SJCRH30 (cell line): ENCODE data around the gene PLG. TPM values are rescaled to one million over a fixed set of nuclear protein-coding genes. Genes with fewer than 3 reads are reported as not detected.
"Not testable (repeated sequence)": the region's sequence is repeated elsewhere in the genome, so short reads cannot be mapped to it uniquely, and the experiment has no call there.

Experiments
- DNase-seq, 2 experiments: peaks; one replicate each; pipeline ENCODE4 v3.0.0-alpha.2; 2015 to 2020
- H3K27ac ChIP-seq: fragments of 250-450 bp; sonication (Bioruptor Pico); 2 replicates; pipeline ENCODE4 v1.5.1; 2020; ENCODE audit warnings: mild to moderate bottlenecking, moderate library complexity
- H3K27me3 ChIP-seq: fragments of 250-450 bp; sonication (Bioruptor Pico); 2 replicates; pipeline ENCODE4 v1.5.1; 2020; ENCODE audit warnings: mild to moderate bottlenecking, moderate library complexity
- H3K36me3 ChIP-seq: fragments of 250-450 bp; sonication (Bioruptor Pico); 2 replicates; pipeline ENCODE4 v1.5.1; 2020; ENCODE audit warnings: mild to moderate bottlenecking, moderate library complexity
- H3K4me1 ChIP-seq: fragments of 250-450 bp; sonication (Bioruptor Pico); 2 replicates; pipeline ENCODE4 v1.5.1; 2020; ENCODE audit warnings: mild to moderate bottlenecking, moderate library complexity
- H3K4me3 ChIP-seq: fragments of 250-450 bp; sonication (Bioruptor Pico); 2 replicates; pipeline ENCODE4 v1.5.1; 2020; ENCODE audit warnings: mild to moderate bottlenecking, moderate library complexity
- H3K9me3 ChIP-seq: fragments of 250-450 bp; sonication (Bioruptor Pico); replicated peaks from 2 replicates; pipeline ENCODE4 v1.5.1; 2020; ENCODE audit warnings: mild to moderate bottlenecking, moderate library complexity
- total RNA-seq: library from RNA; depleted of rRNA; stranded (reverse); fragments of >200 nt; shearing (Covaris generic); gene quantifications from 2 replicates; pipeline ENCODE4 v1.2.3, GENCODE V29; 2014

Gene PLG
- total RNA-seq, 1 experiment from 2014 or later = 0.20 TPM

GRCh38 chr6:160690458-160690857 lies 11.6 kb upstream of the PLG start:
- Histone ChIP-seq H3K27ac (no peak overlapping the region), H3K27me3 (peaks cover 3% of the 10 kb centered on the region; the same call in 1 of the 2 replicates), H3K36me3 (no peaks in the 10 kb centered on the region), H3K4me3 (no peak overlapping the region), H3K9me3 (no peaks in the 10 kb centered on the region), H3K4me1 (no peaks in the 10 kb centered on the region)
- no peak for DNase-seq

DNA sequence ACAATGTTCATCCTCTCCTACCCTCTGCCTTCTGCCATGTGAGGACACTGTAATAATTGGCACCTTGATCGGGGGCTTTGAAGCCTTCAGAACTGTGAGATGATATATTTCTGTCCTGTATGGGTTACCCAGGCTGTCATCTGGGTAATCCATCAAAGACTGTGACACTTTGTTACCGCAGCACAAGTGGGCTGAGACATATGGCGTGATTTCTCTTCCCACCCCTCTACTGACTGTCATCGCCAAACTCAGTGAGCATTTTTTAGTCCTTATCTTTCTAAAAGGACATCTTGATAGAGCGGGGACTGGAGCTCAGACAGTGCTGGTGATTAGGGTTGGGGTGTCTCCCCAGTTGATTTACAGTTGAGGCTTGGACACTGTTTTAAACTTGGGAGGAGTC lies 10.4 kb upstream of the PLG start:
- Histone ChIP-seq H3K4me1 (no peaks in the 10 kb centered on the region), H3K27ac (no peak overlapping the region), H3K36me3 (no peaks in the 10 kb centered on the region), H3K27me3 (peaks cover 3% of the 10 kb centered on the region; the same call in 1 of the 2 replicates), H3K9me3 (no peaks in the 10 kb centered on the region), H3K4me3 (no peak overlapping the region)
- no peak for DNase-seq

DNA sequence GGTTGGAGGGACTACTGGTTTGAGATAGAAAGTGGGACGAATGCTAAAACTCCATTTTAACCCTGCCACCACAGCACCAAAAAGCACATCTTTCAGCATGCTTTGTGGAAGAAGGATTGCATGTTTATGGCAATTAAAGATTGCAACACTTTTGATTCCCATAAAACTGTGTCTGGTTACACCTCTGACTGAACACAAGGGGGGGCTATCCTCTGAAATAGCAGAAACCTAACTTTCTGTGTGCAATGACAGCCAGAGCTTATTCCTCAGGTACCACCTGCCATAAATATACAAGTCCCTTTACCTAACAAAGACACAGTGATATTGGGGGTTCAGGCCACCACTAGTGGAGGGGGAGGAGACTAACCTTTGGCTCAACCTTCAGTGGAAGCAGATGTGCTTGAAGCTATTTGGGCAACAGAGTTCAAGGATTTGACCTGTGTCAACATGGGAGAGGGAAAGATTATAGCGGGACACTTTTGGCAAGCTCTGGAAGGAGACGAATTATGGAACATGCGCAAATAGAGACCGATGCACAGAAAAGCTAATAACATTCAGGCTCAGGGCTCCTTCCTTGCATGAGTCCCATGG lies 9.6 kb upstream of the PLG start:
- DNase-seq = peak in 1 of 2 experiments; percentile 17

GRCh38 chr6:160695025-160695424 lies 7.0 kb upstream of the PLG start:
- not testable (repeated sequence) for H3K4me1 ChIP-seq, H3K36me3 ChIP-seq, H3K9me3 ChIP-seq, H3K4me3 ChIP-seq, H3K27ac ChIP-seq, H3K27me3 ChIP-seq, DNase-seq

More for the DNA sequence above, 9.6 kb upstream of the PLG start:
- H3K9me3 ChIP-seq = no peaks in the 10 kb centered on the region
- peaks cover 3% of the 10 kb centered on the region; the same call in 1 of the 2 replicates for H3K27me3 ChIP-seq
- H3K36me3 ChIP-seq = no peaks in the 10 kb centered on the region
- no peaks in the 10 kb centered on the region for H3K4me1 ChIP-seq
- no peak overlapping the region for H3K4me3 ChIP-seq
- no peak overlapping the region for H3K27ac ChIP-seq

GRCh38 chr6:160695622-160696021 lies 6.4 kb upstream of the PLG start:
- H3K36me3 ChIP-seq, H3K9me3 ChIP-seq: not testable (repeated sequence)

DNA sequence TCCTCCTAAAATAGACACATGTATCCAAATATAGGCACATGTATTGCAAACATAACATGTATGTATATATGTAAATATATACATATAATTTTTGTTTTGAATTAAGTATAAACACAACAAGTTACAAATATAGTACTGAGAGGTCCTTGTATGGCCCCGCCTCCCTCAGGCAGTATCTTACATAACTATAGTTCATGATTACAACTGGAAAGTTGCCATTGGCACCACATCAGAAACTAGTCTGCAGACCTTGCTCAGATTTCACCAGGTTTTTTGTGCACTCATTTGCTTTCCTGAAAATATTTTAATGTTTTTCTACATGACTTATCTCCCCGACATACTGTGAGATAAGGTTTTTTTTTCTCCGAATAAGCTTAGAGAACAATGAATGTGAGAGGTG lies 5.2 kb upstream of the PLG start:
- H3K27ac ChIP-seq, H3K27me3 ChIP-seq, H3K9me3 ChIP-seq, H3K4me1 ChIP-seq, H3K4me3 ChIP-seq, H3K36me3 ChIP-seq, DNase-seq: not testable (repeated sequence)

More at GRCh38 chr6:160695622-160696021, 6.4 kb upstream of the PLG start:
- not testable (repeated sequence) for H3K27ac ChIP-seq, H3K4me3 ChIP-seq, DNase-seq, H3K27me3 ChIP-seq, H3K4me1 ChIP-seq

DNA sequence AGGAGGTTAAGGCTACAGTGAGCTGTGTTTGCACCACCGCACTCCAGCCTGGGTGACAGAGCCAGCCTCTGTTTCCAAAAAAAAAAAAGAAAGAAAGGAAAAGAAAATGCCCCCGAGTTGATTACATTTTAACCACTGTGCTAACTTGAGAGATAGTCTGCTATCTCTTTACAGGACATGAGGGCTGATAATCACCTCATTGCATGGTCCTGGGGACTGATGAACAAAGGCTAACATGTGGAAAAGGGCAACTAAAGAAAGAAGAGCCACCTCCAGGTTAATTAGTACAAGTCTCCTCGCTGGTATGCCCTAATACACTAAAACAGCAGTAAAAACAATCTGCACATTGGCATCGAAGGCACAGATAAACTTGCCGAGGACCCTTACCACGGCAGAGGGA lies 4.2 kb upstream of the PLG start:
- Histone ChIP-seq H3K36me3 (no peaks in the 10 kb centered on the region), H3K4me1 (no peaks in the 10 kb centered on the region), H3K27ac (no peak overlapping the region), H3K27me3 (no peaks in the 10 kb centered on the region), H3K4me3 (no peak overlapping the region), H3K9me3 (no peaks in the 10 kb centered on the region)
- DNase-seq = no peak

DNA sequence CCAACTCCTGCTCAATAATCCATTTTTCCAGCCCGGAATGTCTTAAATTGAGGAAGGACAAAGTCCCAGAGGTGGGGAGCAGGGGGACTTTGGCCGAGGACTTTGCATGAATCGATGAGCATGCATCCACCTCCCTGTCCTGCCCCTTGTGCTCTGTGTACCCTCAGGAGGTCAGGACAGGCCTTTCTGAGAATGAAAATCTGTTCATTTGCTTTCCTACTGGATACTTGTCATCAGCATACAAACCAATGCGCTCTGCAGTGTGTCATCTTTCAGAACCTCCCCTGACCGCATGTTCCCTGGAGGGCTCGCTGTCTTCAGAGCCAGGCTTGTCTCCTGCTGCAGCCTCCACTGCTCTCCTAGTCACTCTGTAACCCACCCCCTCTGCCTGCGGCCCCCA lies 2.6 kb downstream of the PLG start:
- not testable (repeated sequence) for H3K4me1 ChIP-seq, H3K36me3 ChIP-seq, DNase-seq, H3K27me3 ChIP-seq, H3K9me3 ChIP-seq, H3K27ac ChIP-seq, H3K4me3 ChIP-seq

DNA sequence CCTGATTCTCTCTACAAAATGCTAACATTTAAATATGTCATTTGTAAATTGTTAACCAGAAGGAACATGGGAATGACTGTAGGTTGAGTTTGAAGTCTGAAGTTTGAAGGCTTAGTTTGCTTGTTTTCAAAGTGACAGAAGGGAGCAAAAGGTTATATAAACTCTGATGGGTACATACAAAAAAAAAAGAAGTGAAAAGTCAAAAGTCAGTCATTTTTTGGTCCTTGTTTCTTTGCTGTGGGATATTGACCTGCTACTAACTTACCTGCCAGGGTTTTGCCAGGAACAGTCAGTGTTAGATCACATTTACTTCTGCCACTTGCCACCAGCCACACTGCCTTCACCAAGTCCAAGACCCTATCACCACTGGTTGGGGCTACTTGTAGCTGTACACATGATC lies 6.9 kb downstream of the PLG start:
- H3K27ac ChIP-seq, H3K4me1 ChIP-seq, H3K27me3 ChIP-seq, H3K36me3 ChIP-seq, DNase-seq, H3K4me3 ChIP-seq, H3K9me3 ChIP-seq: not testable (repeated sequence)

- Histone ChIP-seq H3K4me1 (no peaks in the 10 kb centered on the region), H3K36me3 (no peaks in the 10 kb centered on the region), H3K4me3 (no peak overlapping the region), H3K27ac (no peak overlapping the region), H3K9me3 (no peaks in the 10 kb centered on the region), H3K27me3 (peaks cover 5% of the 10 kb centered on the region; the same call in 1 of the 2 replicates)
- no peak for DNase-seq
Measured at GRCh38 chr6:160714731-160715316, 12.8 kb downstream of the PLG start.

DNA sequence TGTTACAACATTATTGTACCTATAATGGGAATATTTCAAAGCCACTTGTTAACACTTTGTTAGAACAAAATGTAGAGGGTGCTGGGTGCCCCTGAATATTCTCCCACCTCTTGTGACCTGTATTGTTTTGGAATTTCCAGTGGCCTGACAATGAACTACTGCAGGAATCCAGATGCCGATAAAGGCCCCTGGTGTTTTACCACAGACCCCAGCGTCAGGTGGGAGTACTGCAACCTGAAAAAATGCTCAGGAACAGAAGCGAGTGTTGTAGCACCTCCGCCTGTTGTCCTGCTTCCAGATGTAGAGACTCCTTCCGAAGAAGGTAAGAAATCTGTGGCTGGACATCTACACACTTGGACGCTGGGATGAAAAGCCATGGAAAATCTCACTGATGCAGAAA lies 28.9 kb downstream of the PLG start:
- Histone ChIP-seq H3K27ac (no peak overlapping the region), H3K4me3 (no peak overlapping the region), H3K4me1 (peaks cover 5% of the 10 kb centered on the region; the same call in 1 of the 2 replicates), H3K36me3 (no peaks in the 10 kb centered on the region), H3K9me3 (no peaks in the 10 kb centered on the region), H3K27me3 (peaks cover 8% of the 10 kb centered on the region; the same call in 1 of the 2 replicates)
- DNase-seq = peak in 1 of 2 experiments; percentile 17

DNA sequence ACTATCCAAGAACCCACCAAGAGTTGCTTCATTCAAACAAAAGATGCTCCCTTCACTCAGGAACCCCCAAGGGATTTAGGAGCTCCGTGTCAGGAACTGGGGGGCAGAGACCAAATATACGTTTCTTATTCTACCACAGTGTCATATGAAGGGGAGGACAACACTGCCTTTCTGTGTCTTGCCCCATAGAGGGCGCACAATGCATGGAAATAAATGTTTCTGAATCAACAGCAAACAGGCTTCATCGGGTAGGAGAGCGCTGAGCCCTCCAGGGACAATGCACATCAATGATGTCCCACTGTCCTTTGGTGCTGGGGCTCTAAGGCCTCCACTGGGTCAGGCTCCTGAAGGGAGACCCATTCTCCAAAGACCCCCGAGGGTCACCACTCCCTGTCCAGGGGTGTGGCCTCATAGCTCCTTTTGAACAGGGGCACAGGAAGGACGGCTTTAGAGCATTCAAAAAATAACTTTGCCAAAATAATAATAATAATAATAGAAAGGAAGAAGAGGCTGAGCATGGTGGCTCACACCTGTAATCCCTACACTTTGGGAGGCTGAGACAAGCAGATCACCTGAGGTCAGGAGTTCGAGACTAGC lies 31.1 kb downstream of the PLG start:
- peaks cover 8% of the 10 kb centered on the region; the same call in 1 of the 2 replicates for H3K27me3 ChIP-seq
- peak; percentile 51 to 81 for DNase-seq

GRCh38 chr6:160734627-160735026 lies 32.6 kb downstream of the PLG start:
- Histone ChIP-seq H3K4me3 (no peak overlapping the region), H3K27me3 (peaks cover 8% of the 10 kb centered on the region), H3K9me3 (no peaks in the 10 kb centered on the region)

More for the DNA sequence above, 31.1 kb downstream of the PLG start:
- Histone ChIP-seq H3K36me3 (no peaks in the 10 kb centered on the region), H3K9me3 (no peaks in the 10 kb centered on the region), H3K27ac (no peak overlapping the region), H3K4me1 (peaks cover 5% of the 10 kb centered on the region; the same call in 1 of the 2 replicates), H3K4me3 (no peak overlapping the region)

GRCh38 chr6:160735523-160735922 lies 33.5 kb downstream of the PLG start:
- peaks cover 5% of the 10 kb centered on the region; the same call in 1 of the 2 replicates for H3K4me1 ChIP-seq
- no peak for DNase-seq
- no peaks in the 10 kb centered on the region for H3K9me3 ChIP-seq
- peaks cover 8% of the 10 kb centered on the region for H3K27me3 ChIP-seq
- H3K4me3 ChIP-seq = no peak overlapping the region
- no peaks in the 10 kb centered on the region for H3K36me3 ChIP-seq
- H3K27ac ChIP-seq = no peak overlapping the region

More at GRCh38 chr6:160734627-160735026, 32.6 kb downstream of the PLG start:
- no peak for DNase-seq
- Histone ChIP-seq H3K27ac (no peak overlapping the region), H3K4me1 (peaks cover 5% of the 10 kb centered on the region; the same call in 1 of the 2 replicates), H3K36me3 (no peaks in the 10 kb centered on the region)

- Histone ChIP-seq H3K9me3 (no peaks in the 10 kb centered on the region), H3K4me1 (peaks cover 4% of the 10 kb centered on the region; the same call in 1 of the 2 replicates), H3K27ac (no peak overlapping the region), H3K4me3 (no peak overlapping the region), H3K27me3 (peaks cover 3% of the 10 kb centered on the region), H3K36me3 (no peaks in the 10 kb centered on the region)
- no peak for DNase-seq
Measured at GRCh38 chr6:160737934-160738333, 35.9 kb downstream of the PLG start.
